AG04450 (cell line): ENCODE measurements around the gene GPX8. TPM values are rescaled to one million over a fixed set of nuclear protein-coding genes. Genes with fewer than 3 reads are reported as not detected.

Experiments
- CTCF ChIA-PET: fragments of 300-600, 350-600 bp; formaldehyde crosslinking; extraction: SDS; loops from one replicate; lab custom pipeline; 2022; ENCODE audit warnings: antibody characterized with exemption, inconsistent platforms; lab: Charles Lee
- POLR2A ChIA-PET: fragments of 350-600 bp; formaldehyde crosslinking; extraction: SDS; loops from one replicate; lab custom pipeline; 2021; ENCODE audit warnings: antibody characterized with exemption, inconsistent platforms; lab: Yijun Ruan, JAX
- DNase-seq: peaks from one replicate; pipeline ENCODE4 v3.0.0-alpha.2; 2011; ENCODE audit warnings: low read depth, low spot score
- H3K27ac ChIP-seq: one replicate; pipeline ENCODE4 v1.5.1; 2012; ENCODE audit warnings: low read depth, low read length, control low read depth
- H3K27me3 ChIP-seq: one replicate; pipeline ENCODE4 v1.6.0; 2012; ENCODE audit warnings: low read length; ENCODE audit not compliant: control insufficient read depth, insufficient read depth
- H3K4me3 ChIP-seq: 2 replicates; pipeline ENCODE4 v1.5.1; 2011; ENCODE audit warnings: mild to moderate bottlenecking, low read depth, low read length, control low read depth
- H3K9me3 ChIP-seq: 2 replicates; pipeline ENCODE4 v1.5.1; 2012; ENCODE audit warnings: low read length; ENCODE audit not compliant: control insufficient read depth, insufficient read depth
- CTCF ChIP-seq: IDR thresholded peaks from 2 replicates; pipeline ENCODE4 v1.5.1; 2011; ENCODE audit warnings: low read depth, low read length, control low read depth, inconsistent platforms
- polyA plus RNA-seq: library from polyadenylated mRNA; depleted of rRNA; stranded (reverse); fragments of >200 nt; gene quantifications from 2 replicates; pipeline ENCODE4 v1.2.3, GENCODE V29; 2011

The GPX8 gene
- polyA plus RNA-seq, 1 experiment: 317 TPM

GRCh38 chr5:55175781-55176175, 15.8 kb downstream of the GPX8 start:
- H3K27me3 ChIP-seq: peaks cover 56% of the 10 kb centered on the region
- ChIA-PET POLR2A (no interaction called here), CTCF (interaction anchor here (0.6 to 1.4 kb wide), 6 partner anchors 12 to 1290 kb away, joined by 3 to 5 read pairs (median 3); no protein-coding TSS in a partner anchor)
- DNase-seq: no peak
- no peak for TF ChIP-seq CTCF
- H3K27ac ChIP-seq: no peak overlapping the region
- no peaks in the 10 kb centered on the region; the same call in 1 of the 2 replicates for H3K9me3 ChIP-seq
- H3K4me3 ChIP-seq: no peak overlapping the region

- Histone ChIP-seq H3K27me3 (peaks cover 60% of the 10 kb centered on the region), H3K4me3 (peak overlapping the region; percentile 42), H3K27ac (no peak overlapping the region), H3K9me3 (no peaks in the 10 kb centered on the region; the same call in 1 of the 2 replicates)
- no peak for DNase-seq
- peak; percentile 15 for TF ChIP-seq CTCF
- ChIA-PET POLR2A (no interaction called here), CTCF (interaction anchor here (0.6 to 1.4 kb wide), 4 partner anchors 11 to 1289 kb away, joined by 3 to 5 read pairs (median 4); no protein-coding TSS in a partner anchor)
These were observed 16.3 kb downstream of the GPX8 start for GRCh38 chr5:55176176-55176818.

- CTCF ChIA-PET: interaction anchor here (0.6 to 1.4 kb wide), 2 partner anchors 10 to 11 kb away, joined by 3 to 4 read pairs; no protein-coding TSS in a partner anchor
- no peak for DNase-seq
- POLR2A ChIA-PET: no interaction called here
- Histone ChIP-seq H3K4me3 (no peak overlapping the region), H3K27ac (no peak overlapping the region), H3K27me3 (peaks cover 65% of the 10 kb centered on the region), H3K9me3 (no peaks in the 10 kb centered on the region; the same call in 1 of the 2 replicates)
- TF ChIP-seq CTCF: no peak
These were observed 17.1 kb downstream of the GPX8 start for GRCh38 chr5:55177078-55177477.

GRCh38 chr5:55180016-55180415, 20.0 kb downstream of the GPX8 start:
- Histone ChIP-seq H3K9me3 (no peaks in the 10 kb centered on the region; the same call in 1 of the 2 replicates), H3K4me3 (no peak overlapping the region), H3K27ac (no peak overlapping the region), H3K27me3 (peaks cover 54% of the 10 kb centered on the region)
- ChIA-PET POLR2A (interaction anchor here (0.5 kb wide), 1 partner anchor 22 kb away, joined by 4 read pairs; no protein-coding TSS in a partner anchor), CTCF (no interaction called here)
- DNase-seq: no peak
- no peak for TF ChIP-seq CTCF

- ChIA-PET POLR2A (no interaction called here), CTCF (interaction anchor here (0.6 to 0.9 kb wide), 4 partner anchors 10 to 423 kb away, joined by 3 to 4 read pairs (median 4); no protein-coding TSS in a partner anchor)
- TF ChIP-seq CTCF: 0 out of 2 replicates have a peak, but pooled peaks have one; percentile 18
- peaks cover 23% of the 10 kb centered on the region for H3K27me3 ChIP-seq
- H3K27ac ChIP-seq: no peak overlapping the region
- DNase-seq: no peak
- no peak overlapping the region for H3K4me3 ChIP-seq
- H3K9me3 ChIP-seq: no peaks in the 10 kb centered on the region; the same call in 1 of the 2 replicates
These were observed 27.4 kb downstream of the GPX8 start for GRCh38 chr5:55187370-55187769.
